IMR-90 (cell line): ENCODE measurements around the gene SYNE3.

ENCODE experiments used
- RAD21 ChIP-seq: IDR thresholded peaks from 2 replicates; pipeline ENCODE4 v1.6.1; 2012; ENCODE audit warnings: low read length, improper control_type of control experiment
- TF ChIP-seq, protein P1 (sequence below): conservative IDR thresholded peaks from 2 replicates; pipeline ENCODE4 v1.5.1; 2012; ENCODE audit warnings: mild to moderate bottlenecking, low read depth, low read length, improper control_type of control experiment
- TF ChIP-seq, protein P2 (sequence below): fragments of 150-350 bp; IDR thresholded peaks from 2 replicates; pipeline ENCODE4 v1.6.1; 2017; ENCODE audit warnings: mild to moderate bottlenecking, antibody characterized with exemption, low read length, low read depth

DNA sequence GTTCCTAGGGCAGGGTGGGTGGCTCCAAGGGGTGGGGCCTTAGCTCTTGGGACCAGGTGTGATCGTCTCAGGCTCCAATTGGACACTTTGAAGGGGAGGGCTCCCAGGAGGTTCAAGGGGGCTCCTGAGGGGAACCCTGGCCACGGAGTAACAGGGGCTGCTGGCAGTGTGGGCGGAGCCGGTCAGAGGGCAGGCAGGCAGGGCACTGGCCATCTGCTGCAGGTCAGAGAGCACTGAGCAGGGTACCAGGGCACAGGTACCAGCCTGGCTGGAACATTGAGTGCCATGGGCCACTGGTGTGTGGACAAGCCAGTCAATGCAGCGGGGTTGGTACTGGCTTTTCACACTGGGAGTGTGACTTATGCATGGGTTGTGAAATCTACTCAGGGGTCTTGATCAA lies 32.2 kb downstream of the SYNE3 start:
- no peak for TF ChIP-seq RAD21
- TF ChIP-seq, protein P1, sequence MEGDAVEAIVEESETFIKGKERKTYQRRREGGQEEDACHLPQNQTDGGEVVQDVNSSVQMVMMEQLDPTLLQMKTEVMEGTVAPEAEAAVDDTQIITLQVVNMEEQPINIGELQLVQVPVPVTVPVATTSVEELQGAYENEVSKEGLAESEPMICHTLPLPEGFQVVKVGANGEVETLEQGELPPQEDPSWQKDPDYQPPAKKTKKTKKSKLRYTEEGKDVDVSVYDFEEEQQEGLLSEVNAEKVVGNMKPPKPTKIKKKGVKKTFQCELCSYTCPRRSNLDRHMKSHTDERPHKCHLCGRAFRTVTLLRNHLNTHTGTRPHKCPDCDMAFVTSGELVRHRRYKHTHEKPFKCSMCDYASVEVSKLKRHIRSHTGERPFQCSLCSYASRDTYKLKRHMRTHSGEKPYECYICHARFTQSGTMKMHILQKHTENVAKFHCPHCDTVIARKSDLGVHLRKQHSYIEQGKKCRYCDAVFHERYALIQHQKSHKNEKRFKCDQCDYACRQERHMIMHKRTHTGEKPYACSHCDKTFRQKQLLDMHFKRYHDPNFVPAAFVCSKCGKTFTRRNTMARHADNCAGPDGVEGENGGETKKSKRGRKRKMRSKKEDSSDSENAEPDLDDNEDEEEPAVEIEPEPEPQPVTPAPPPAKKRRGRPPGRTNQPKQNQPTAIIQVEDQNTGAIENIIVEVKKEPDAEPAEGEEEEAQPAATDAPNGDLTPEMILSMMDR, result no peak
- TF ChIP-seq, protein P2, sequence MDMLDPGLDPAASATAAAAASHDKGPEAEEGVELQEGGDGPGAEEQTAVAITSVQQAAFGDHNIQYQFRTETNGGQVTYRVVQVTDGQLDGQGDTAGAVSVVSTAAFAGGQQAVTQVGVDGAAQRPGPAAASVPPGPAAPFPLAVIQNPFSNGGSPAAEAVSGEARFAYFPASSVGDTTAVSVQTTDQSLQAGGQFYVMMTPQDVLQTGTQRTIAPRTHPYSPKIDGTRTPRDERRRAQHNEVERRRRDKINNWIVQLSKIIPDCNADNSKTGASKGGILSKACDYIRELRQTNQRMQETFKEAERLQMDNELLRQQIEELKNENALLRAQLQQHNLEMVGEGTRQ, result no peak
